ENCODE data around the gene PITPNM1. TPM values are rescaled to one million over a fixed set of nuclear protein-coding genes. Genes with fewer than 3 reads are reported as not detected.
A peak's percentile ranks its signal among the peaks of the same experiment; 100 is the strongest.

The PITPNM1 gene
- total RNA-seq, 3 donors from 2014 or later (not counting 1 experiment from before 2014, with no cell fraction given): 99.9 to 135 (median 123) TPM

GRCh38 chr11:67464411-67465188, 40.6 kb downstream of the PITPNM1 start:
- Mint-ChIP-seq H3K4me3 (peak overlapping the region; percentile 81), H3K9me3 (no peaks in the 10 kb centered on the region), H3K4me1 (peaks cover 12 to 42% of the 10 kb centered on the region in 2 donors), H3K27me3 (ENCODE audit: low read depth in 2 of 2) (no peaks in the 10 kb centered on the region), H3K27ac (peak overlapping the region; percentile 84 to 97), H3K36me3 (no peaks in the 10 kb centered on the region)
- H3K27ac ChIP-seq (ENCODE audit: low read length): peak overlapping the region; percentile 85
- peak; percentile 89 to 95 for DNase-seq
- peaks cover 40% of the 10 kb centered on the region for H3K4me1 ChIP-seq (ENCODE audit: control insufficient read depth, insufficient read depth, low read length)
- ATAC-seq: peak; percentile 82 to 91 (median 83)
- no peaks in the 10 kb centered on the region for H3K27me3 ChIP-seq (ENCODE audit: control insufficient read depth, insufficient read depth, low read length)
- no peaks in the 10 kb centered on the region for H3K9me3 ChIP-seq (ENCODE audit: control insufficient read depth, insufficient read depth, low read length)
- intact Hi-C loops (cut with micrococcal nuclease): loop anchor here (5.0 kb wide), 2 partner anchors 37 to 62 kb away; partner anchors contain the start of genes PPP1CA, RPS6KB2 and TBC1D10C
- TF ChIP-seq CTCF (IDR thresholded peaks at IDR 0.05): no peak
- H3K36me3 ChIP-seq (ENCODE audit: control insufficient read depth, insufficient read depth, low read length): peaks cover 6% of the 10 kb centered on the region
- 8% methylated on average over 54 of the region's 56 CpGs for WGBS (ENCODE audit: insufficient coverage)
- H3K4me3 ChIP-seq (ENCODE audit: low read length): peak overlapping the region; percentile 62

GRCh38 chr11:67463680-67464410, 41.3 kb downstream of the PITPNM1 start:
- peak overlapping the region; percentile 81 for H3K4me3 Mint-ChIP-seq
- H3K27ac Mint-ChIP-seq: peak overlapping the region; percentile 84 to 97
- peaks cover 12 to 42% of the 10 kb centered on the region in 2 donors for H3K4me1 Mint-ChIP-seq
- Histone ChIP-seq H3K9me3 (ENCODE audit: control insufficient read depth, insufficient read depth, low read length) (no peaks in the 10 kb centered on the region), H3K27ac (ENCODE audit: low read length) (peak overlapping the region; percentile 85), H3K27me3 (ENCODE audit: control insufficient read depth, insufficient read depth, low read length) (no peaks in the 10 kb centered on the region), H3K4me1 (ENCODE audit: control insufficient read depth, insufficient read depth, low read length) (peaks cover 42% of the 10 kb centered on the region), H3K4me3 (ENCODE audit: low read length) (peak overlapping the region; percentile 25), H3K36me3 (ENCODE audit: control insufficient read depth, insufficient read depth, low read length) (peaks cover 6% of the 10 kb centered on the region)
- no peaks in the 10 kb centered on the region for H3K27me3 Mint-ChIP-seq (ENCODE audit: low read depth in 2 of 2)
- H3K9me3 Mint-ChIP-seq: no peaks in the 10 kb centered on the region
- TF ChIP-seq CTCF (IDR thresholded peaks at IDR 0.05): no peak
- no peaks in the 10 kb centered on the region for H3K36me3 Mint-ChIP-seq
- ATAC-seq (no peak), DNase-seq (peak in 1 of 2 donors; percentile 25)
- intact Hi-C loops (cut with micrococcal nuclease): loop anchor here (5.0 kb wide), 1 partner anchor 37 kb away; the partner anchor contains the start of gene RPS6KB2
- WGBS (ENCODE audit: insufficient coverage): 91% methylated on average over 20 of the region's 20 CpGs

- intact Hi-C loops (cut with micrococcal nuclease): loop anchor here (5.0 kb wide), 1 partner anchor 36 kb away; the partner anchor contains the start of gene RPS6KB2
- no peak overlapping the region for H3K4me3 ChIP-seq (ENCODE audit: low read length)
- no peak for ATAC-seq
- peaks cover 6% of the 10 kb centered on the region for H3K36me3 ChIP-seq (ENCODE audit: control insufficient read depth, insufficient read depth, low read length)
- Mint-ChIP-seq H3K4me1 (peaks cover 9 to 37% of the 10 kb centered on the region in 2 donors), H3K9me3 (no peaks in the 10 kb centered on the region), H3K27me3 (ENCODE audit: low read depth in 2 of 2) (no peaks in the 10 kb centered on the region), H3K4me3 (no peak overlapping the region), H3K27ac (no peak overlapping the region), H3K36me3 (no peaks in the 10 kb centered on the region)
- H3K27ac ChIP-seq (ENCODE audit: low read length): no peak overlapping the region
- DNase-seq: no peak
- no peaks in the 10 kb centered on the region for H3K9me3 ChIP-seq (ENCODE audit: control insufficient read depth, insufficient read depth, low read length)
- TF ChIP-seq CTCF (IDR thresholded peaks at IDR 0.05): no peak
- peaks cover 41% of the 10 kb centered on the region for H3K4me1 ChIP-seq (ENCODE audit: control insufficient read depth, insufficient read depth, low read length)
- no peaks in the 10 kb centered on the region for H3K27me3 ChIP-seq (ENCODE audit: control insufficient read depth, insufficient read depth, low read length)
- 100% methylated on average over 7 of the region's 10 CpGs for WGBS (ENCODE audit: insufficient coverage)
These were observed 42.0 kb downstream of the PITPNM1 start for GRCh38 chr11:67463186-67463585.
